Esophagus muscularis mucosa (tissue), 4 donors: ENCODE data around the gene LIN9. TPM values are rescaled to one million over a fixed set of nuclear protein-coding genes. Genes with fewer than 3 reads are reported as not detected.
"Not testable (repeated sequence)": the region's sequence is repeated elsewhere in the genome, so short reads cannot be mapped to it uniquely, and the experiment has no call there.

Experiments
- DNase-seq: peaks from one replicate; pipeline ENCODE4 v3.0.0-alpha.2; 2017; ENCODE audit errors: extremely low spot score
- H3K27ac ChIP-seq, 4 donors: fragments of 200-600 bp; sonication (generic); replicated peaks in 1 of 4; 1 replicate in 3 of 4; 2 replicates in 1 of 4; pipeline ENCODE4 v1.5.1; 2016 to 2019; ENCODE audit warnings: mild to moderate bottlenecking in 1 of 4
- H3K27me3 ChIP-seq, 4 donors: fragments of 200-600 bp; sonication (generic); one replicate each; pipeline versions ENCODE4 v1.5.1 to v1.6.0; 2016 to 2019
- H3K36me3 ChIP-seq, 4 donors: fragments of 200-600 bp; sonication (generic); one replicate each; pipeline ENCODE4 v1.5.1; 2016 to 2019
- H3K4me1 ChIP-seq, 4 donors: fragments of 200-600 bp; sonication (generic); one replicate each; pipeline ENCODE4 v1.5.1; 2016 to 2019
- H3K4me3 ChIP-seq, 4 donors: fragments of 200-600 bp; sonication (generic); 1 replicate in 2 of 4; 2 replicates in 2 of 4; pipeline ENCODE4 v1.5.1; 2016 to 2019; ENCODE audit warnings: mild to moderate bottlenecking in 4 of 4, moderate library complexity in 1 of 4
- H3K9me3 ChIP-seq, 4 donors: fragments of 200-600 bp; sonication (generic); 1 replicate in 3 of 4; 2 replicates in 1 of 4; pipeline ENCODE4 v1.5.1; 2016 to 2019
- CTCF ChIP-seq, 3 experiments: fragments of 200-600 bp in 2 of 3; fragments of 450-650 bp in 1 of 3; sonication (generic) in 2 of 3; IDR thresholded peaks; one replicate each; pipeline ENCODE4 v1.5.1; 2017 to 2019; ENCODE audit warnings: antibody characterized with exemption in 3 of 3, mild to moderate bottlenecking in 2 of 3, moderate library complexity in 1 of 3
- EP300 ChIP-seq: sonication (generic); formaldehyde crosslinking; IDR thresholded peaks from one replicate; pipeline ENCODE4 v1.6.1; 2017; ENCODE audit warnings: antibody characterized with exemption
- POLR2A ChIP-seq: fragments of 450-650 bp; IDR thresholded peaks from one replicate; pipeline ENCODE4 v1.6.1; 2017; ENCODE audit warnings: antibody characterized with exemption, moderate library complexity, mild to moderate bottlenecking, low read depth
- POLR2AphosphoS5 ChIP-seq, 2 donors: sonication (generic); formaldehyde crosslinking; IDR thresholded peaks; one replicate each; pipeline ENCODE4 v1.6.1; 2017; ENCODE audit warnings: antibody characterized with exemption in 2 of 2
- WGBS: methylation state at CpG from one replicate; pipeline ENCODE4 v1.1.5; 2018; 5-methylcytosine and 5-hydroxymethylcytosine counted together
- intact Hi-C: fragments of 100-400 bp; cut with DNase I; formaldehyde crosslinking; loops from one replicate; pipeline ENCODE4 v1.15.1; 2023
- total RNA-seq, 4 donors: library from RNA; depleted of rRNA; stranded (reverse); fragments of >200 nt; gene quantifications; one replicate each; pipeline versions ENCODE4 v1.1.0 to v1.2.1, GENCODE V29; 2016

LIN9 gene
- total RNA-seq, 4 donors from 2014 or later = 2.1 to 4.6 (median 2.8) TPM

GRCh38 chr1:226349081-226349480, 40.1 kb upstream of the LIN9 start:
- DNase-seq = no peak
- intact Hi-C loops = no loop called here
- TF ChIP-seq POLR2AphosphoS5 (IDR thresholded peaks at IDR 0.05) (no peak), CTCF (IDR thresholded peaks at IDR 0.05) (no peak), EP300 (no peak), POLR2A (no peak)

GRCh38 chr1:226344441-226345259, 35.7 kb upstream of the LIN9 start:
- H3K4me3 ChIP-seq = no peak overlapping the region
- no peaks in the 10 kb centered on the region for H3K27me3 ChIP-seq
- H3K4me1 ChIP-seq = no peaks in the 10 kb centered on the region
- TF ChIP-seq POLR2AphosphoS5 (IDR thresholded peaks at IDR 0.05) = no peak
- no peak for TF ChIP-seq POLR2A
- TF ChIP-seq CTCF (IDR thresholded peaks at IDR 0.05) = no peak
- no peak for TF ChIP-seq EP300
- no peak for DNase-seq
- no peaks in the 10 kb centered on the region for H3K36me3 ChIP-seq
- no peaks in the 10 kb centered on the region for H3K9me3 ChIP-seq
- no peak overlapping the region for H3K27ac ChIP-seq
- intact Hi-C loops = no loop called here
- 79% methylated on average over 8 of the region's 8 CpGs for whole genome bisulfite sequencing

More at GRCh38 chr1:226349081-226349480, 40.1 kb upstream of the LIN9 start:
- H3K27me3 ChIP-seq = no peaks in the 10 kb centered on the region
- H3K4me3 ChIP-seq = no peak overlapping the region
- H3K36me3 ChIP-seq = no peaks in the 10 kb centered on the region
- no peaks in the 10 kb centered on the region for H3K9me3 ChIP-seq
- H3K4me1 ChIP-seq = peaks cover 0 to 6% (median 0%) of the 10 kb centered on the region in 4 donors
- no peak overlapping the region for H3K27ac ChIP-seq
- WGBS = 88% methylated on average over 11 of the region's 11 CpGs

GRCh38 chr1:226342656-226343055, 33.7 kb upstream of the LIN9 start:
- intact Hi-C loops = no loop called here
- no peak for DNase-seq
- TF ChIP-seq EP300 (no peak), POLR2A (no peak), CTCF (IDR thresholded peaks at IDR 0.05) (no peak), POLR2AphosphoS5 (IDR thresholded peaks at IDR 0.05) (no peak)
- Histone ChIP-seq H3K4me1 (no peaks in the 10 kb centered on the region), H3K27ac (no peak overlapping the region), H3K4me3 (no peak overlapping the region), H3K36me3 (no peaks in the 10 kb centered on the region), H3K9me3 (no peaks in the 10 kb centered on the region), H3K27me3 (no peaks in the 10 kb centered on the region)
- WGBS = 82% methylated on average over 2 of the region's 2 CpGs

- WGBS = 94% methylated on average over 3 of the region's 3 CpGs
- intact Hi-C loops, H3K4me1 ChIP-seq, H3K9me3 ChIP-seq, H3K36me3 ChIP-seq, H3K27ac ChIP-seq, DNase-seq, H3K27me3 ChIP-seq, H3K4me3 ChIP-seq: not testable (repeated sequence)
These were observed 31.1 kb upstream of the LIN9 start for GRCh38 chr1:226340111-226340510.

GRCh38 chr1:226337276-226337875, 28.4 kb upstream of the LIN9 start:
- H3K27me3 ChIP-seq = no peaks in the 10 kb centered on the region
- intact Hi-C loops = no loop called here
- no peak for DNase-seq
- WGBS = 66% methylated on average over 8 of the region's 8 CpGs
- H3K4me3 ChIP-seq = no peak overlapping the region
- TF ChIP-seq POLR2AphosphoS5 (IDR thresholded peaks at IDR 0.05) (no peak), EP300 (no peak)
- no peaks in the 10 kb centered on the region for H3K9me3 ChIP-seq
- H3K27ac ChIP-seq = no peak overlapping the region
- no peaks in the 10 kb centered on the region for H3K36me3 ChIP-seq
- H3K4me1 ChIP-seq = no peaks in the 10 kb centered on the region
